Esophagus squamous epithelium (tissue), 5 donors: ENCODE results near the gene IBTK. TPM values are rescaled to one million over a fixed set of nuclear protein-coding genes. Genes with fewer than 3 reads are reported as not detected.
A peak's percentile ranks its signal among the peaks of the same experiment; 100 is the strongest.
"Not testable (repeated sequence)": the region's sequence is repeated elsewhere in the genome, so short reads cannot be mapped to it uniquely, and the experiment has no call there.

ENCODE experiments used
- DNase-seq: peaks from one replicate; lab custom pipeline; 2025; lab: John Stamatoyannopoulos, UW
- H3K27ac ChIP-seq, 4 donors: fragments of 200-600 bp; sonication (generic); one replicate each; pipeline ENCODE4 v1.5.1; 2016 to 2019; ENCODE audit warnings: mild to moderate bottlenecking in 1 of 4
- H3K27me3 ChIP-seq, 4 donors: fragments of 200-600 bp; sonication (generic); 1 replicate in 3 of 4; 2 replicates in 1 of 4; pipeline versions ENCODE4 v1.5.1 to v1.6.0; 2017 to 2021; ENCODE audit warnings: antibody characterized with exemption in 1 of 4
- H3K36me3 ChIP-seq, 3 donors: fragments of 200-600 bp; sonication (generic); one replicate each; pipeline ENCODE4 v1.5.1; 2016 to 2019
- H3K4me1 ChIP-seq, 3 donors: fragments of 200-600 bp; sonication (generic); one replicate each; pipeline ENCODE4 v1.5.1; 2017 to 2019
- H3K4me3 ChIP-seq, 4 donors: fragments of 200-600 bp; sonication (generic); 1 replicate in 3 of 4; 2 replicates in 1 of 4; pipeline ENCODE4 v1.5.1; 2016 to 2019; ENCODE audit warnings: mild to moderate bottlenecking in 2 of 4, moderate library complexity in 1 of 4
- H3K9me3 ChIP-seq, 3 donors: fragments of 200-600 bp; sonication (generic); one replicate each; pipeline ENCODE4 v1.5.1; 2016 to 2019
- POLR2A ChIP-seq, 4 donors: fragments of 450-650 bp; IDR thresholded peaks; one replicate each; pipeline ENCODE4 v1.6.1; 2017; ENCODE audit warnings: antibody characterized with exemption in 4 of 4, mild to moderate bottlenecking in 4 of 4, moderate library complexity in 3 of 4
- WGBS, 2 donors: methylation state at CpG; one replicate each; pipeline ENCODE4 v1.1.5; 2018; 5-methylcytosine and 5-hydroxymethylcytosine counted together
- intact Hi-C: fragments of 100-400 bp; cut with DNase I; formaldehyde crosslinking; loops from one replicate; pipeline ENCODE4 v1.15.0; 2022
- total RNA-seq, 4 donors: library from RNA; depleted of rRNA; stranded (reverse); fragments of >200 nt; gene quantifications; one replicate each; pipeline ENCODE4 v1.1.0, GENCODE V29; 2016
- TF ChIP-seq, protein P1 (sequence below), 6 experiments: fragments of 450-650 bp in 4 of 6; fragments of 200-600 bp in 2 of 6; sonication (generic) in 2 of 6; IDR thresholded peaks; one replicate each; pipeline ENCODE4 v1.5.1; 2016 to 2019; ENCODE audit warnings: antibody characterized with exemption in 6 of 6, mild to moderate bottlenecking in 4 of 6, moderate library complexity in 4 of 6
- donor health status: DM: yes; HTN: yes; CAD: no.

Gene IBTK
- total RNA-seq, 4 donors from 2014 or later, result 15.0 to 33.5 (median 27.0) TPM

DNA sequence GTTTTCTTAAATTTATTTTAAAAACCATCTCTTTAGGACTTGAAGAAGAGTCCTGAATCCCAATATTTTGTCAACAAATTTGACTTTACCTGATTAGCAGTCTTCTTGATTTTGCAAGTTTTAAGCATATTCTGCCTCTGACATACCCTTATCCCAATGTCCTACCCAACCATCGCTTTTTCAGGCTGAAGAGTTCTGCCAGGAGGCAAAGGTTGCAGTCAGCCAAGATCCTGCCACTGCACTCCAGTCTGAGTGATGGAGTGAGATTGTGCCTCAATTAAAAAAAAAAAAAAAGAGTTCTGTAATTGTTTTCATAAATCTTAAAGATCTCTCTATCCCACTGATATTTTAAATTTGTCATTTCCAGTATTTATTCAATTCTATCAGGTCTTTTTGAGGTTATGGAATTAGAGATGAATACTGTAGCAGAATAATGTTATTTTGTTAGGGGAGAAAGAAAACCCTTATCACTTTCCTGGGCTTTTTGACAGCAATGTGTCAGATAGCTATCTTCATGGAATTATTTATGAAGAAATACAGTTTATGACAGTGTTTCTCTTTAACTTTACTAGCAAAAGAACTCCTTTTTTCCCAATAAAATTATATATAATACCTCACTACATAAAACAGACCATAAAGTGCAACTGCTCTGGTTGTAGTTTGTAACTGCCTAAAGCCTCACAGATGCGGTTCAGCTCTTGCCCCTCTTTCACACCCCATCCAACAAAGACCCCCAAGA, 78.2 kb downstream of the IBTK start:
- no peak for DNase-seq
- Histone ChIP-seq H3K27ac (no peak overlapping the region), H3K4me1 (no peaks in the 10 kb centered on the region), H3K9me3 (no peaks in the 10 kb centered on the region), H3K27me3 (no peaks in the 10 kb centered on the region), H3K4me3 (no peak overlapping the region), H3K36me3 (peaks cover 0 to 77% (median 4%) of the 10 kb centered on the region in 3 donors)
- WGBS, 2 donors, result 92 to 97% methylated on average over 2 of the region's 2 CpGs
- TF ChIP-seq POLR2A (IDR thresholded peaks at IDR 0.05), result no peak
- intact Hi-C loops, result no loop called here

DNA sequence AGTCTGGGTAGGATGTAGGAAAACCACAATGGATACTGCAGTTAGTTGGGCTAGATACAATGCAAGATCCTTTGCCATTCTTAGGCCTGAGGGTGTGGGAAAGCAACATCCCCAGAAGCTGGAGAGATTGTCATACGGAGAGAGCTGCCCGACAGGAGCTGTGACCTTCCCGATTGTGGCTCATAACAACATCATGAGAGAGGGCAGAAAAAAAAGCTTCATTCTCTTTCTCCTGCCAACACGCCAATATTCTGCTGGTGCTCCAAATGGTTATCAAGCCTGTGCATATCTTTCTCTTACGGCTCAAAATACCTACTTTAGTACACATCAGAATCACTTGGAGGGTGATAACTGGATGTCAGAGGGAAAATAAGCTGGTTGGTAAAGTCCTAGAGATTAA, 81.1 kb downstream of the IBTK start:
- Histone ChIP-seq H3K36me3 (peaks cover 0 to 49% (median 0%) of the 10 kb centered on the region in 3 donors), H3K27ac (no peak overlapping the region)
- 93 to 96% methylated on average over 5 of the region's 5 CpGs for WGBS, 2 donors

DNA sequence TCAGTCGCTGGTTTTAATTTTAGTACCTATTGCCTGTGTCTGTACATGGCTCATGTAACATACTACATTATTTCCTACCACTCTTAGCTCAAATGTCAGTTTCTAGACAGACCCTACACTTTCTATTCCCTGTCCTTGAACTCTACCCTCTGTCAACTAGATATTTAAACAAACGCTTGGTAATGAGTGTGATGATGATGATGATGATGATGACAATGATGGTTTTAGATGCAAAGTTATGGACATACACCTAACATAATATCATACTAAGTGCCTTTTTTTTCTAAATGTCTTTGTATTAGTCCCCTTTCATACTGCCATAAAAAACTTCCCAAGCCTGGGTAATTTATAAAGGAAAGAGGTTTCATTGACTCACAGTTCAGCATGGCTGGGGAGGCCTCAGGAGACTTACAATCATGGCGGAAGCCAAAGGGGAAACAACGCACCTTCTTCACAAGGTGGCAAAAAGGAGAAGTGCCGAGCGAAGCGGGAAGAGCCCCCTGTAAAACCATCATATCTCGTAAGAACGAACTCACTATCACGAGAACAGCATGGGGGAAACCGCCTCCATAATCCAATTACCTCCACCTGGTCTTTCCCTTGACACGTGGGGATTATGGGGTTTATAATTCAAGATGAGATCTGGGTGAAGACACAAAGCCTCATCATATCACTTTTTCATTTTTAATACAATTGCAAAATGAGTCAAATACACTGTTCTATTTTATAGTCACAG, 87.1 kb downstream of the IBTK start:
- whole genome bisulfite sequencing, 2 donors, result 91 to 95% methylated on average over 12 of the region's 12 CpGs

More for the DNA sequence above, 81.1 kb downstream of the IBTK start:
- no peak overlapping the region for H3K4me3 ChIP-seq
- H3K27me3 ChIP-seq, result no peaks in the 10 kb centered on the region
- no peak for DNase-seq
- TF ChIP-seq, protein P1, sequence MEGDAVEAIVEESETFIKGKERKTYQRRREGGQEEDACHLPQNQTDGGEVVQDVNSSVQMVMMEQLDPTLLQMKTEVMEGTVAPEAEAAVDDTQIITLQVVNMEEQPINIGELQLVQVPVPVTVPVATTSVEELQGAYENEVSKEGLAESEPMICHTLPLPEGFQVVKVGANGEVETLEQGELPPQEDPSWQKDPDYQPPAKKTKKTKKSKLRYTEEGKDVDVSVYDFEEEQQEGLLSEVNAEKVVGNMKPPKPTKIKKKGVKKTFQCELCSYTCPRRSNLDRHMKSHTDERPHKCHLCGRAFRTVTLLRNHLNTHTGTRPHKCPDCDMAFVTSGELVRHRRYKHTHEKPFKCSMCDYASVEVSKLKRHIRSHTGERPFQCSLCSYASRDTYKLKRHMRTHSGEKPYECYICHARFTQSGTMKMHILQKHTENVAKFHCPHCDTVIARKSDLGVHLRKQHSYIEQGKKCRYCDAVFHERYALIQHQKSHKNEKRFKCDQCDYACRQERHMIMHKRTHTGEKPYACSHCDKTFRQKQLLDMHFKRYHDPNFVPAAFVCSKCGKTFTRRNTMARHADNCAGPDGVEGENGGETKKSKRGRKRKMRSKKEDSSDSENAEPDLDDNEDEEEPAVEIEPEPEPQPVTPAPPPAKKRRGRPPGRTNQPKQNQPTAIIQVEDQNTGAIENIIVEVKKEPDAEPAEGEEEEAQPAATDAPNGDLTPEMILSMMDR (IDR thresholded peaks at IDR 0.05), result no peak
- TF ChIP-seq POLR2A (IDR thresholded peaks at IDR 0.05), result no peak
- intact Hi-C loops, result no loop called here
- no peaks in the 10 kb centered on the region for H3K9me3 ChIP-seq
- H3K4me1 ChIP-seq, result no peaks in the 10 kb centered on the region

DNA sequence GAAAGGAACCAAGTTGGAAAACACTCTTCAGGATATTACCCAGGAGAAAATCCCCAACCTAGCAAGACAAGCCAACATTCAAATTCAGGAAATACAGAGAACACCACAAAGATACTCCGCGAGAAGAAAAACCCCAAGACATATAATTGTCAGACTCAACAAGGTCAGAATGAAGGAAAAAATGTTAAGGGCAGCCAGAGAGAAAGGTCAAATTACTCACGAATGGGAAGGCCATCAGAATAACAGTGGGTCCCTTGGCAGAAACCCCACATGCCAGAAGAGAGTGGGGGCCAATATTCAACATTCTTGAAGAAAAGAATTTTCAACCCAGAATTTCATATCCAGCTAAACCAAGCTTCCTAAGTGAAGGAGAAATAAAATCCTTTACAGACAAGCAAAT, 94.8 kb downstream of the IBTK start:
- H3K9me3 ChIP-seq, H3K4me3 ChIP-seq, intact Hi-C loops, H3K27ac ChIP-seq, DNase-seq, H3K36me3 ChIP-seq, H3K27me3 ChIP-seq, H3K4me1 ChIP-seq: not testable (repeated sequence)
- 78 to 84% methylated on average over 3 of the region's 3 CpGs for WGBS, 2 donors

More for the DNA sequence above, 87.1 kb downstream of the IBTK start:
- H3K36me3 ChIP-seq, result no peaks in the 10 kb centered on the region
- no peak for DNase-seq
- intact Hi-C loops, result no loop called here
- no peaks in the 10 kb centered on the region for H3K4me1 ChIP-seq
- H3K9me3 ChIP-seq, result no peaks in the 10 kb centered on the region
- no peaks in the 10 kb centered on the region for H3K27me3 ChIP-seq
- TF ChIP-seq, protein P1 (IDR thresholded peaks at IDR 0.05), result no peak
- no peak for TF ChIP-seq POLR2A (IDR thresholded peaks at IDR 0.05)
- no peak overlapping the region for H3K4me3 ChIP-seq
- H3K27ac ChIP-seq, result no peak overlapping the region

DNA sequence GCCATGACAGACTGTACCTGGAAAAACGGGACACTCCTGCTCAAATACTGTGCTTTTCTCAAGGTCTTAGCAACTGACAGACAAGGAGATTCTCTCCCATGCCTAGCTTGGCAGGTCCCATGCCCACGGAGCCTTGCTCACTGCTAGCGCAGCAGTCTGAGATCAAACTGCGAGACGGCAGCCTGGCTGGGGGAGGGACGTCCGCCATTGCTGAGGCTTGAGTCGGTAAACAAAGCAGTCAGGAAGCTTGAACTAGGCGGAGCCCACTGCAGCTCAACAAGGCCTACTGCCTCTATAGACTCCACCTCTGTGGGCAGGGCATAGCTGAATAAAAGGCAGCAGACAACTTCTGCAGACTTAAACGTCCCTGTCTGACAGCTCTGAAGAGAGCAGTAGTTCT, 96.4 kb downstream of the IBTK start:
- DNase-seq, intact Hi-C loops, H3K4me3 ChIP-seq, H3K27ac ChIP-seq, H3K36me3 ChIP-seq, H3K9me3 ChIP-seq, H3K27me3 ChIP-seq, H3K4me1 ChIP-seq: not testable (repeated sequence)
- WGBS, 2 donors, result 63 to 91% methylated on average over 2 to 10 of the region's 10 CpGs

DNA sequence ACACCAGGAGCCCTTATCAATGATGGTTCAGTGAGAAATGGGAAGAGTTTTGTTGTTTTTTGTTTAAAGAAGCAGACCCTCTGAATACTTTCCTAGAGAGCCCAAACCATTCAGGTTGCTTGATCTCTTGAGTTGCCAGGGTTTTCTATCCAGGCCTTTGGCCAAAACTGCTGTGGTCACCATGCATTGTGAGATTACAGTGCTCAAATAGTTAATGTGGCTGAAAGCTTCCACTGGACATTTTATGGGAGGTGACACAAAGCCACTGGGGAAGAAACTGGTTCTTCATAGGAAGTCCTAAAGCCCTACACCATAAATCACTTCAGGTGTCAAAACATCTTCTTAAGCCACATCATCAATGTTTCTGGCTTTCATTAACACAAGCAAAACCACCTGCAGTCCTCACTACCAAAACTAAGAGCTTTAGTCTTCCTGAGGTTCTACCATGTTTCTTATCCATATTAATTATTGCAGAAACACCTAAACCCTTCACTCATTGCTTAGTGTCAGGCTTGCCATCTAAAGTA, 101.6 kb downstream of the IBTK start:
- peaks cover 10 to 36% (median 11%) of the 10 kb centered on the region in 3 donors for H3K4me1 ChIP-seq
- DNase-seq, result no peak
- H3K27me3 ChIP-seq, result no peaks in the 10 kb centered on the region
- TF ChIP-seq, protein P1 (IDR thresholded peaks at IDR 0.05), result no peak
- TF ChIP-seq POLR2A (IDR thresholded peaks at IDR 0.05), result no peak
- no peaks in the 10 kb centered on the region for H3K9me3 ChIP-seq
- no peaks in the 10 kb centered on the region for H3K36me3 ChIP-seq
- H3K4me3 ChIP-seq, result no peak overlapping the region
- H3K27ac ChIP-seq, result peak overlapping the region in 1 of 4 donors; percentile 73
- intact Hi-C loops, result no loop called here
